ENCODE data around the gene TMEM17. TPM values are rescaled to one million over a fixed set of nuclear protein-coding genes. Genes with fewer than 3 reads are reported as not detected.

TMEM17 gene
- total and polyA plus RNA-seq, 2 of the 13 experiments (the other 11 are each of a cell fraction or from before 2014, with no cell fraction given): 0.22 to 0.50 TPM

DNA sequence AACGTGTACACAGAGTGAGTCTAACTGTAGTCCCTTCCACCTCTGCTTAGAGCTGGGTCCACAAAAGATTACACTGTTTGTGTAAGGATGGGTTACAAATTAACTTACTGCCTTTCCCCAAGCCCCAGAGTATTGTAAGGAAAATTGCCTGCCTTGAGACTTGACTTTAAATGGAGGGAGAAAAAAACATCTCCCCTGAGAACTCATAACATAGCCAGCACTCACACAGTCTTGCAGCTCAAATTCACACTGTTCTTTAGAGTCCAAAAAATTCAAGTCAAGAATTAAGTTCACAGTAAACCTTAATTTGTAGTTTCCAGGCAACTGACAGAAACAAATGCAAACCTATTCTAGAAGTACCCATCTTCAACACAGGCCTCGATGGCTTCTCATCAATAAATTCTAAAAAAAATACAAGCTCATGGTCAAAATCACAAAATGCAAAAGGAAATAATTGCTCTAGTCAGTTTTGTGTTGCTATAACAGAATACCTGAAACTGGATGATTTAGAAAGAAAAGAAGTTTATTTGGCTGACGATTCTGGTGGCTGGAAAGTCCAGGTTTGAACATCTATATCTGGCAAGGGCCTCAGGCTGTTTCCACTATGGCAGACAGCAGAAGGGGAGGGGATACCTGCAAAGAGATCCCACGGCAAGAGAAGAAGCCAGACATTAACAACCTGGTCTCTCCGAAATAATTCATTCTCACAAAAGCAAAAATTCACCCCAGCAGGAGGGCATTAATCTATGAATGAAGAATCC lies 34.6 kb upstream of the TMEM17 start (continued):
- TF ChIP-seq, protein P1, sequence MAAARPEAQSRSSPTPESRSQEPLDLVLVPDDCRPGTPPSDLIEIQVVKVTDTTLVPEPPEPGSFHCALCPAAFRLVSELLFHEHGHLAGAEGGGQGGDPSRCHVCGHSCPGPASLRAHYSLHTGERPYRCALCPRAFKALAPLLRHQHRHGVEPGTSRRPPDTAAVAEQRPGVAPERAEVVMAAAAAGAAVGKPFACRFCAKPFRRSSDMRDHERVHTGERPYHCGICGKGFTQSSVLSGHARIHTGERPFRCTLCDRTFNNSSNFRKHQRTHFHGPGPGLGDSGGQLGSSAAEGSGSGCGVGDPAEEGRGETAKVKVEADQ (CRISPR knock-in tag; IDR thresholded peaks at IDR 0.05; ENCODE audit: borderline replicate concordance): no peak
- 0 out of 2 replicates have a peak, but pooled peaks have one; percentile 48 for TF ChIP-seq CCDC6 (CRISPR knock-in tag; IDR thresholded peaks at IDR 0.05)
- peak; percentile 68; the same call in 1 of the 2 replicates for TF ChIP-seq ZNF556 (CRISPR knock-in tag; IDR thresholded peaks at IDR 0.05; ENCODE audit: borderline replicate concordance)
- no peak for TF ChIP-seq RFX5 (IDR thresholded peaks at IDR 0.05; ENCODE audit: low read depth, low read length)
- TF ChIP-seq NAIF1 (CRISPR knock-in tag; IDR thresholded peaks at IDR 0.05; ENCODE audit: borderline replicate concordance): no peak
- TF ChIP-seq MEIS2 (CRISPR knock-in tag; IDR thresholded peaks at IDR 0.05): no peak
- TF ChIP-seq, protein P2, sequence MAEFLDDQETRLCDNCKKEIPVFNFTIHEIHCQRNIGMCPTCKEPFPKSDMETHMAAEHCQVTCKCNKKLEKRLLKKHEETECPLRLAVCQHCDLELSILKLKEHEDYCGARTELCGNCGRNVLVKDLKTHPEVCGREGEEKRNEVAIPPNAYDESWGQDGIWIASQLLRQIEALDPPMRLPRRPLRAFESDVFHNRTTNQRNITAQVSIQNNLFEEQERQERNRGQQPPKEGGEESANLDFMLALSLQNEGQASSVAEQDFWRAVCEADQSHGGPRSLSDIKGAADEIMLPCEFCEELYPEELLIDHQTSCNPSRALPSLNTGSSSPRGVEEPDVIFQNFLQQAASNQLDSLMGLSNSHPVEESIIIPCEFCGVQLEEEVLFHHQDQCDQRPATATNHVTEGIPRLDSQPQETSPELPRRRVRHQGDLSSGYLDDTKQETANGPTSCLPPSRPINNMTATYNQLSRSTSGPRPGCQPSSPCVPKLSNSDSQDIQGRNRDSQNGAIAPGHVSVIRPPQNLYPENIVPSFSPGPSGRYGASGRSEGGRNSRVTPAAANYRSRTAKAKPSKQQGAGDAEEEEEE (CRISPR knock-in tag; IDR thresholded peaks at IDR 0.05; ENCODE audit: borderline replicate concordance): no peak
- no peak for TF ChIP-seq AGO2 (optimal IDR thresholded peaks at IDR 0.05; ENCODE audit: low read depth, low read length)
- TF ChIP-seq ZNF891 (CRISPR knock-in tag; IDR thresholded peaks at IDR 0.05): no peak
- no peak for TF ChIP-seq SRF (IDR thresholded peaks at IDR 0.05; ENCODE audit: low read depth, low read length)
- TF ChIP-seq SIX1 (CRISPR knock-in tag; IDR thresholded peaks at IDR 0.05; ENCODE audit: borderline replicate concordance): peak; percentile 58; the same call in 1 of the 2 replicates
- TF ChIP-seq ZNF124 (CRISPR knock-in tag; IDR thresholded peaks at IDR 0.05): no peak; the same call in 1 of the 2 replicates
- TF ChIP-seq, protein P3, sequence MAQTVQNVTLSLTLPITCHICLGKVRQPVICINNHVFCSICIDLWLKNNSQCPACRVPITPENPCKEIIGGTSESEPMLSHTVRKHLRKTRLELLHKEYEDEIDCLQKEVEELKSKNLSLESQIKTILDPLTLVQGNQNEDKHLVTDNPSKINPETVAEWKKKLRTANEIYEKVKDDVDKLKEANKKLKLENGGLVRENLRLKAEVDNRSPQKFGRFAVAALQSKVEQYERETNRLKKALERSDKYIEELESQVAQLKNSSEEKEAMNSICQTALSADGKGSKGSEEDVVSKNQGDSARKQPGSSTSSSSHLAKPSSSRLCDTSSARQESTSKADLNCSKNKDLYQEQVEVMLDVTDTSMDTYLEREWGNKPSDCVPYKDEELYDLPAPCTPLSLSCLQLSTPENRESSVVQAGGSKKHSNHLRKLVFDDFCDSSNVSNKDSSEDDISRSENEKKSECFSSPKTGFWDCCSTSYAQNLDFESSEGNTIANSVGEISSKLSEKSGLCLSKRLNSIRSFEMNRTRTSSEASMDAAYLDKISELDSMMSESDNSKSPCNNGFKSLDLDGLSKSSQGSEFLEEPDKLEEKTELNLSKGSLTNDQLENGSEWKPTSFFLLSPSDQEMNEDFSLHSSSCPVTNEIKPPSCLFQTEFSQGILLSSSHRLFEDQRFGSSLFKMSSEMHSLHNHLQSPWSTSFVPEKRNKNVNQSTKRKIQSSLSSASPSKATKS (CRISPR knock-in tag; IDR thresholded peaks at IDR 0.05): no peak
- TF ChIP-seq ZSCAN9 (CRISPR knock-in tag; IDR thresholded peaks at IDR 0.05; ENCODE audit: borderline replicate concordance): peak; percentile 91
- TF ChIP-seq, protein P4, sequence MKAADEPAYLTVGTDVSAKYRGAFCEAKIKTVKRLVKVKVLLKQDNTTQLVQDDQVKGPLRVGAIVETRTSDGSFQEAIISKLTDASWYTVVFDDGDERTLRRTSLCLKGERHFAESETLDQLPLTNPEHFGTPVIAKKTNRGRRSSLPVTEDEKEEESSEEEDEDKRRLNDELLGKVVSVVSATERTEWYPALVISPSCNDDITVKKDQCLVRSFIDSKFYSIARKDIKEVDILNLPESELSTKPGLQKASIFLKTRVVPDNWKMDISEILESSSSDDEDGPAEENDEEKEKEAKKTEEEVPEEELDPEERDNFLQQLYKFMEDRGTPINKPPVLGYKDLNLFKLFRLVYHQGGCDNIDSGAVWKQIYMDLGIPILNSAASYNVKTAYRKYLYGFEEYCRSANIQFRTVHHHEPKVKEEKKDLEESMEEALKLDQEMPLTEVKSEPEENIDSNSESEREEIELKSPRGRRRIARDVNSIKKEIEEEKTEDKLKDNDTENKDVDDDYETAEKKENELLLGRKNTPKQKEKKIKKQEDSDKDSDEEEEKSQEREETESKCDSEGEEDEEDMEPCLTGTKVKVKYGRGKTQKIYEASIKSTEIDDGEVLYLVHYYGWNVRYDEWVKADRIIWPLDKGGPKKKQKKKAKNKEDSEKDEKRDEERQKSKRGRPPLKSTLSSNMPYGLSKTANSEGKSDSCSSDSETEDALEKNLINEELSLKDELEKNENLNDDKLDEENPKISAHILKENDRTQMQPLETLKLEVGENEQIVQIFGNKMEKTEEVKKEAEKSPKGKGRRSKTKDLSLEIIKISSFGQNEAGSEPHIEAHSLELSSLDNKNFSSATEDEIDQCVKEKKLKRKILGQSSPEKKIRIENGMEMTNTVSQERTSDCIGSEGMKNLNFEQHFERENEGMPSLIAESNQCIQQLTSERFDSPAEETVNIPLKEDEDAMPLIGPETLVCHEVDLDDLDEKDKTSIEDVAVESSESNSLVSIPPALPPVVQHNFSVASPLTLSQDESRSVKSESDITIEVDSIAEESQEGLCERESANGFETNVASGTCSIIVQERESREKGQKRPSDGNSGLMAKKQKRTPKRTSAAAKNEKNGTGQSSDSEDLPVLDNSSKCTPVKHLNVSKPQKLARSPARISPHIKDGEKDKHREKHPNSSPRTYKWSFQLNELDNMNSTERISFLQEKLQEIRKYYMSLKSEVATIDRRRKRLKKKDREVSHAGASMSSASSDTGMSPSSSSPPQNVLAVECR (CRISPR knock-in tag; IDR thresholded peaks at IDR 0.05; ENCODE audit: borderline replicate concordance): no peak
- no peak for TF ChIP-seq ZNF737 (CRISPR knock-in tag; IDR thresholded peaks at IDR 0.05; ENCODE audit: borderline replicate concordance)
- TF ChIP-seq ZBTB1 (CRISPR knock-in tag; IDR thresholded peaks at IDR 0.05; ENCODE audit: borderline replicate concordance): no peak
- TF ChIP-seq, protein P5, sequence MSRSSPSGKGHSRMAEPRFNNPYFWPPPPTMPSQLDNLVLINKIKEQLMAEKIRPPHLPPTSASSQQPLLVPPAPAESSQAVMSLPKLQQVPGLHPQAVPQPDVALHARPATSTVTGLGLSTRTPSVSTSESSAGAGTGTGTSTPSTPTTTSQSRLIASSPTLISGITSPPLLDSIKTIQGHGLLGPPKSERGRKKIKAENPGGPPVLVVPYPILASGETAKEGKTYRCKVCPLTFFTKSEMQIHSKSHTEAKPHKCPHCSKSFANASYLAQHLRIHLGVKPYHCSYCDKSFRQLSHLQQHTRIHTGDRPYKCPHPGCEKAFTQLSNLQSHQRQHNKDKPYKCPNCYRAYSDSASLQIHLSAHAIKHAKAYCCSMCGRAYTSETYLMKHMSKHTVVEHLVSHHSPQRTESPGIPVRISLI (CRISPR knock-in tag; IDR thresholded peaks at IDR 0.05; ENCODE audit: borderline replicate concordance): peak; percentile 80
